PC-9 (cell line): Measurements from ENCODE around the gene ASRGL1. TPM values are rescaled to one million over a fixed set of nuclear protein-coding genes. Genes with fewer than 3 reads are reported as not detected.

Experiments used
- BruUV-seq: library from RNA; stranded (reverse); fragments of 400-500 nt; replicated peaks from 2 replicates; lab custom pipeline; 2021; lab: Mats Ljungman, UMichigan
- CTCF ChIA-PET: fragments of 300-600 bp; sonication (Branson Sonifier 250); formaldehyde crosslinking; loops from one replicate; lab custom pipeline; 2022; ENCODE audit warnings: antibody characterized with exemption; lab: Charles Lee
- POLR2A ChIA-PET: fragments of 300-600 bp; sonication (Branson Sonifier 250); formaldehyde crosslinking; loops from one replicate; lab custom pipeline; 2022; ENCODE audit warnings: antibody characterized with exemption; ENCODE audit not compliant: unreplicated experiment; lab: Charles Lee
- DNase-seq, 2 experiments: peaks; one replicate each; pipeline versions ENCODE4 v3.0.0 to v3.0.0-alpha.2; 2015 to 2022; ENCODE audit warnings: mixed read lengths in 1 of 2
- H2AFZ ChIP-seq: fragments of 200-600 bp; sonication (generic); 2 replicates; pipeline ENCODE4 v1.8.1; 2017; ENCODE audit warnings: antibody characterized with exemption
- H3F3A ChIP-seq: fragments of 200-600 bp; sonication (generic); 2 replicates; pipeline ENCODE4 v1.8.1; 2017; ENCODE audit warnings: antibody characterized with exemption, mild to moderate bottlenecking, low read depth; ENCODE audit not compliant: insufficient read depth
- H3K27ac ChIP-seq: fragments of 200-600 bp; sonication (generic); 2 replicates; pipeline ENCODE4 v1.6.1; 2016; ENCODE audit warnings: mixed run types
- H3K27me3 ChIP-seq: fragments of 200-600 bp; sonication (generic); 2 replicates; pipeline ENCODE4 v1.6.1; 2016; ENCODE audit warnings: low read depth, mixed run types; ENCODE audit not compliant: insufficient read depth
- H3K36me3 ChIP-seq: fragments of 200-600 bp; sonication (generic); 2 replicates; pipeline ENCODE4 v1.6.1; 2016; ENCODE audit warnings: low read depth, mixed run types
- H3K4me1 ChIP-seq: fragments of 200-600 bp; sonication (generic); replicated peaks from 2 replicates; pipeline ENCODE4 v1.6.1; 2016; ENCODE audit warnings: mixed run types; ENCODE audit not compliant: insufficient read depth
- H3K4me2 ChIP-seq: fragments of 200-600 bp; sonication (generic); 2 replicates; pipeline ENCODE4 v1.6.1; 2017; ENCODE audit warnings: mixed run types
- H3K4me3 ChIP-seq: fragments of 200-600 bp; sonication (generic); 2 replicates; pipeline ENCODE4 v1.6.1; 2016; ENCODE audit warnings: mixed run types
- H3K79me2 ChIP-seq: fragments of 200-600 bp; sonication (generic); 2 replicates; pipeline ENCODE4 v1.6.1; 2017; ENCODE audit warnings: low read depth, mixed run types
- H3K9me2 ChIP-seq: fragments of 200-600 bp; sonication (generic); 2 replicates; pipeline ENCODE4 v1.8.1; 2017; ENCODE audit warnings: mild to moderate bottlenecking; ENCODE audit not compliant: insufficient read depth
- H3K9me3 ChIP-seq: fragments of 200-600 bp; sonication (generic); 2 replicates; pipeline ENCODE4 v1.8.1; 2016; ENCODE audit warnings: low read depth; ENCODE audit not compliant: insufficient read depth
- H4K20me1 ChIP-seq: fragments of 200-600 bp; sonication (generic); 2 replicates; pipeline ENCODE4 v1.8.1; 2017; ENCODE audit not compliant: insufficient read depth
- CTCF ChIP-seq: fragments of 200-600 bp; sonication (generic); conservative IDR thresholded peaks from 2 replicates; pipeline ENCODE4 v1.6.1; 2017; ENCODE audit warnings: mixed run types, antibody characterized with exemption, mild to moderate bottlenecking, moderate library complexity
- EZH2 ChIP-seq: fragments of 200-600 bp; sonication (generic); IDR thresholded peaks from 2 replicates; pipeline ENCODE4 v1.8.0; 2017; ENCODE audit warnings: antibody characterized with exemption, low read depth
- intact Hi-C: fragments of 100-400 bp; cut with micrococcal nuclease; formaldehyde crosslinking; loops from one replicate; pipeline ENCODE4 v1.10.0; 2022; ENCODE audit not compliant: unreplicated experiment
- total RNA-seq: library from RNA; stranded (reverse); gene quantifications from 2 replicates; pipeline ENCODE4 v1.2.3, GENCODE V29; 2021

ASRGL1 gene
- total RNA-seq, 1 experiment from 2014 or later: 8.4 TPM

- ChIA-PET POLR2A (no interaction called here), CTCF (interaction anchor here (0.6 kb wide), 1 partner anchor 1657 kb away, joined by 3 read pairs; no protein-coding TSS in a partner anchor)
- Histone ChIP-seq H3K4me3 (no peak overlapping the region), H3K4me2 (no peak overlapping the region), H3K4me1 (no peaks in the 10 kb centered on the region), H3F3A (peaks cover 9% of the 10 kb centered on the region; the same call in 1 of the 2 replicates), H3K9me3 (no peaks in the 10 kb centered on the region), H3K9me2 (no peaks in the 10 kb centered on the region), H3K36me3 (no peaks in the 10 kb centered on the region), H3K27ac (no peak overlapping the region), H3K79me2 (no peaks in the 10 kb centered on the region), H2AFZ (no peak overlapping the region), H4K20me1 (no peaks in the 10 kb centered on the region), H3K27me3 (no peaks in the 10 kb centered on the region)
- DNase-seq: no peak
- no TSS peak for BruUV-seq
- TF ChIP-seq CTCF (no peak), EZH2 (no peak)
- intact Hi-C loops: no loop called here
Measured at GRCh38 chr11:62419314-62419929, 82.2 kb downstream of the ASRGL1 start.

- no peaks in the 10 kb centered on the region for H3K9me3 ChIP-seq
- H3K4me3 ChIP-seq: no peak overlapping the region
- H2AFZ ChIP-seq: no peak overlapping the region
- no peak overlapping the region for H3K4me2 ChIP-seq
- ChIA-PET POLR2A (no interaction called here), CTCF (no interaction called here)
- H3K4me1 ChIP-seq: peaks cover under 1% of the 10 kb centered on the region; the same call in 1 of the 2 replicates
- no peaks in the 10 kb centered on the region for H4K20me1 ChIP-seq
- H3K27ac ChIP-seq: no peak overlapping the region
- no peaks in the 10 kb centered on the region for H3K27me3 ChIP-seq
- intact Hi-C loops: no loop called here
- BruUV-seq: no TSS peak
- no peak for TF ChIP-seq EZH2
- no peak for TF ChIP-seq CTCF
- H3K9me2 ChIP-seq: no peaks in the 10 kb centered on the region
- H3K36me3 ChIP-seq: no peaks in the 10 kb centered on the region
- no peak for DNase-seq
- peaks cover 11% of the 10 kb centered on the region; the same call in 1 of the 2 replicates for H3F3A ChIP-seq
- no peaks in the 10 kb centered on the region for H3K79me2 ChIP-seq
Measured at GRCh38 chr11:62419943-62420342, 82.7 kb downstream of the ASRGL1 start.

- CTCF ChIA-PET: no interaction called here
- Histone ChIP-seq H3K36me3 (no peaks in the 10 kb centered on the region), H3K9me3 (no peaks in the 10 kb centered on the region), H3K4me2 (no peak overlapping the region), H3K27me3 (no peaks in the 10 kb centered on the region), H2AFZ (no peak overlapping the region), H3K4me1 (peaks cover 10% of the 10 kb centered on the region), H3K27ac (no peak overlapping the region), H3K4me3 (no peak overlapping the region), H3K79me2 (no peaks in the 10 kb centered on the region), H4K20me1 (no peaks in the 10 kb centered on the region), H3K9me2 (no peaks in the 10 kb centered on the region), H3F3A (peaks cover 18% of the 10 kb centered on the region)
- intact Hi-C loops: no loop called here
- DNase-seq: no peak
- BruUV-seq: no TSS peak
- TF ChIP-seq CTCF (no peak), EZH2 (no peak)
- POLR2A ChIA-PET: no interaction called here
Measured at GRCh38 chr11:62420882-62421281, 83.6 kb downstream of the ASRGL1 start.
